A549 (cell line): ENCODE data around the gene POP5. TPM values are rescaled to one million over a fixed set of nuclear protein-coding genes. Genes with fewer than 3 reads are reported as not detected.

Experiments used
- ATAC-seq, 2 experiments: fragments of 200-7000 bp in 1 of 2; fragments of >200 bp in 1 of 2; cut with Nextera tagmentation in 1 of 2; cut with Tn5 transposase in 1 of 2; 3 replicates each; pipeline versions ENCODE4 v1.8.0 to v1.9.1; 2018 to 2020; ENCODE audit warnings: mild to moderate bottlenecking in 1 of 2, moderate library complexity in 1 of 2
- CTCF ChIA-PET: fragments of 300-600 bp; sonication (Branson Sonifier 250); formaldehyde crosslinking; extraction: SDS; loops from one replicate; lab custom pipeline; 2021; ENCODE audit warnings: antibody characterized with exemption, inconsistent platforms; lab: Yijun Ruan, JAX
- POLR2A ChIA-PET: fragments of 350-600 bp; formaldehyde crosslinking; extraction: SDS; loops from one replicate; lab custom pipeline; 2021; ENCODE audit warnings: antibody characterized with exemption, inconsistent platforms; lab: Yijun Ruan, JAX
- DNase-seq, 2 experiments: peaks; one replicate each; pipeline versions ENCODE4 v3.0.0 to v3.0.0-alpha.2; 2011 to 2016; ENCODE audit warnings: low read depth in 1 of 2, low spot score in 1 of 2
- FAIRE-seq: peaks from 2 replicates; lab custom pipeline; 2011; peaks lifted over from hg19 to GRCh38; lab: Jason Lieb, UNC
- H3K27ac ChIP-seq, 2 experiments: fragments of >200 bp; sonication (Bioruptor Twin); formaldehyde crosslinking; 3 replicates each; pipeline ENCODE4 v1.5.1; 2016 to 2017
- H3K4me1 ChIP-seq: fragments of >200 bp; sonication (Bioruptor Twin); formaldehyde crosslinking; 3 replicates; pipeline ENCODE4 v1.6.1; 2016
- H3K4me2 ChIP-seq: fragments of >200 bp; sonication (Bioruptor Twin); formaldehyde crosslinking; 3 replicates; pipeline ENCODE4 v1.6.1; 2016
- H3K4me3 ChIP-seq: fragments of >200 bp; sonication (Bioruptor Twin); formaldehyde crosslinking; 3 replicates; pipeline ENCODE4 v1.5.1; 2016
- H3K9me3 ChIP-seq: fragments of >200 bp; sonication (Bioruptor Twin); formaldehyde crosslinking; 3 replicates; pipeline ENCODE4 v1.6.1; 2016
- ELK1 ChIP-seq: fragments of 150-350 bp; IDR thresholded peaks from 2 replicates; pipeline ENCODE4 v1.6.1; 2014; ENCODE audit warnings: low read depth, mild to moderate bottlenecking, low read length
- HEYL ChIP-seq: fragments of 250-450 bp; sonication (Bioruptor Pico); IDR thresholded peaks from 2 replicates; pipeline ENCODE4 v1.8.0; 2021; ENCODE audit warnings: mild to moderate bottlenecking, moderate library complexity
- HOXB13 ChIP-seq: fragments of 250-450 bp; sonication (Bioruptor Pico); IDR thresholded peaks from 2 replicates; pipeline ENCODE4 v1.5.0; 2020; ENCODE audit warnings: low read depth, mild to moderate bottlenecking, moderate library complexity
- KDM1A ChIP-seq: fragments of 200-600 bp; sonication (generic); IDR thresholded peaks from 2 replicates; pipeline ENCODE4 v1.6.1; 2016; ENCODE audit warnings: low read depth, mild to moderate bottlenecking
- MAFK ChIP-seq: fragments of 450-650 bp; IDR thresholded peaks from 2 replicates; pipeline ENCODE4 v1.6.1; 2014; ENCODE audit not compliant: partially characterized antibody
- MYC ChIP-seq: IDR thresholded peaks from 2 replicates; pipeline ENCODE4 v1.6.1; 2012; ENCODE audit warnings: mild to moderate bottlenecking, inconsistent platforms, low read length, improper control_type of control experiment, borderline replicate concordance
- NPAS2 ChIP-seq: fragments of 250-450 bp; sonication (Bioruptor Pico); IDR thresholded peaks from 2 replicates; pipeline ENCODE4 v1.8.0; 2022; ENCODE audit warnings: mild to moderate bottlenecking, moderate library complexity, borderline replicate concordance
- PBX3 ChIP-seq: IDR thresholded peaks from 2 replicates; pipeline ENCODE4 v1.6.1; 2012
- PHF8 ChIP-seq: fragments of 200-600 bp; sonication (generic); IDR thresholded peaks from 2 replicates; pipeline ENCODE4 v1.6.1; 2016; ENCODE audit warnings: low read depth, mild to moderate bottlenecking, antibody characterized with exemption, moderate library complexity, borderline replicate concordance
- RFX5 ChIP-seq: fragments of 450-650 bp; IDR thresholded peaks from 2 replicates; pipeline ENCODE4 v1.7.1; 2014; ENCODE audit warnings: antibody characterized with exemption, mild to moderate bottlenecking, moderate library complexity
- ZFP36 ChIP-seq: fragments of 450-650 bp; IDR thresholded peaks from 2 replicates; pipeline ENCODE4 v1.6.1; 2014; ENCODE audit warnings: borderline replicate concordance; ENCODE audit not compliant: partially characterized antibody
- WGBS: methylation state at CpG from one replicate; pipeline ENCODE4 v1.1.6; 2017; ENCODE audit errors: missing lambda C conversion rate; 5-methylcytosine and 5-hydroxymethylcytosine counted together
- polyA plus RNA-seq, 4 experiments: library from polyadenylated mRNA; depleted of rRNA in 3 of 4; stranded (reverse); fragments of >200 nt; fragmentation: RNase III in 1 of 4; extraction: RNeasy Plus Mini Kit Qiagen cat#74134 plus additional on column Dnase treatment in 1 of 4; gene quantifications; 2 replicates in 3 of 4; 3 replicates in 1 of 4; pipeline ENCODE4 v1.2.3, GENCODE V29; 2011 to 2017
- TF ChIP-seq, protein P1 (sequence below): fragments of 200-600 bp; sonication (generic); IDR thresholded peaks from 2 replicates; pipeline ENCODE4 v1.6.1; 2016; ENCODE audit warnings: antibody characterized with exemption, mild to moderate bottlenecking, moderate library complexity

The POP5 gene
- polyA plus RNA-seq, 2 of the 4 experiments (the other 2 are of a cell fraction): 82.4 to 111 TPM

- TF ChIP-seq, protein P1, sequence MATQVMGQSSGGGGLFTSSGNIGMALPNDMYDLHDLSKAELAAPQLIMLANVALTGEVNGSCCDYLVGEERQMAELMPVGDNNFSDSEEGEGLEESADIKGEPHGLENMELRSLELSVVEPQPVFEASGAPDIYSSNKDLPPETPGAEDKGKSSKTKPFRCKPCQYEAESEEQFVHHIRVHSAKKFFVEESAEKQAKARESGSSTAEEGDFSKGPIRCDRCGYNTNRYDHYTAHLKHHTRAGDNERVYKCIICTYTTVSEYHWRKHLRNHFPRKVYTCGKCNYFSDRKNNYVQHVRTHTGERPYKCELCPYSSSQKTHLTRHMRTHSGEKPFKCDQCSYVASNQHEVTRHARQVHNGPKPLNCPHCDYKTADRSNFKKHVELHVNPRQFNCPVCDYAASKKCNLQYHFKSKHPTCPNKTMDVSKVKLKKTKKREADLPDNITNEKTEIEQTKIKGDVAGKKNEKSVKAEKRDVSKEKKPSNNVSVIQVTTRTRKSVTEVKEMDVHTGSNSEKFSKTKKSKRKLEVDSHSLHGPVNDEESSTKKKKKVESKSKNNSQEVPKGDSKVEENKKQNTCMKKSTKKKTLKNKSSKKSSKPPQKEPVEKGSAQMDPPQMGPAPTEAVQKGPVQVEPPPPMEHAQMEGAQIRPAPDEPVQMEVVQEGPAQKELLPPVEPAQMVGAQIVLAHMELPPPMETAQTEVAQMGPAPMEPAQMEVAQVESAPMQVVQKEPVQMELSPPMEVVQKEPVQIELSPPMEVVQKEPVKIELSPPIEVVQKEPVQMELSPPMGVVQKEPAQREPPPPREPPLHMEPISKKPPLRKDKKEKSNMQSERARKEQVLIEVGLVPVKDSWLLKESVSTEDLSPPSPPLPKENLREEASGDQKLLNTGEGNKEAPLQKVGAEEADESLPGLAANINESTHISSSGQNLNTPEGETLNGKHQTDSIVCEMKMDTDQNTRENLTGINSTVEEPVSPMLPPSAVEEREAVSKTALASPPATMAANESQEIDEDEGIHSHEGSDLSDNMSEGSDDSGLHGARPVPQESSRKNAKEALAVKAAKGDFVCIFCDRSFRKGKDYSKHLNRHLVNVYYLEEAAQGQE: no peak
Observed at GRCh38 chr12:120542166-120542565, 39.0 kb downstream of the POP5 start (continued).

DNA sequence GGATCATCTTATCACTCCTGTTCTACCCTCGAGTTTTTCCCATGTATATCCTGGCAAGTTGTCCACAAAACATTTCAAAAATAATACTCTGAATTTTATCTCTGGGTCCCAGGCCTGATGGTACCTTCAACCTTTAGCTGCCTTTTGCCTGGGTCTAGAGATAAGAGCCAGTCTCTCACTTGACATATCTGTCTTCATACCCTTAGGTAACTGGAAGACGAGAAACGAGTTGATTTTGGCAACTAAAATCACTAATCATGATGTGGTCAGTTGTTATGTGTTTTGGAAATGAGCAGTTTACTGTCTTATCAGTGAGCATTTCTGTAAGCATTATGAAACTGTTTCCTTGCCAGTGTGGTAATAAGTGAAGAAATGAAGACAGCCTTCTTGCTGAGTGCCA is 40.8 kb downstream of the POP5 start:
- no peak for TF ChIP-seq PHF8
- no peak for TF ChIP-seq NPAS2 (CRISPR knock-in tag)
- TF ChIP-seq ELK1: no peak
- no peak for TF ChIP-seq PBX3
- TF ChIP-seq HOXB13 (CRISPR knock-in tag): no peak
- TF ChIP-seq KDM1A: no peak
- no peak for TF ChIP-seq MYC
- no peak for TF ChIP-seq HEYL (CRISPR knock-in tag)
- no peak for TF ChIP-seq RFX5
- Histone ChIP-seq H3K27ac (no peak overlapping the region), H3K9me3 (no peaks in the 10 kb centered on the region), H3K4me2 (no peak overlapping the region), H3K4me3 (no peak overlapping the region), H3K4me1 (peaks cover 41% of the 10 kb centered on the region)
- WGBS: 77% methylated on average over 3 of the region's 3 CpGs
- ChIA-PET POLR2A (no interaction called here), CTCF (no interaction called here)
- ATAC-seq (no peak), FAIRE-seq (no peak), DNase-seq (no peak)

GRCh38 chr12:120539303-120539702 is 41.9 kb downstream of the POP5 start:
- ChIA-PET POLR2A (interaction anchor here (1.3 kb wide), 1 partner anchor 10 kb away, joined by 5 read pairs; the partner anchor contains the start of gene COQ5), CTCF (interaction anchor here (0.9 to 1.2 kb wide), 2 partner anchors 12 to 23 kb away, joined by 3 to 4 read pairs; no protein-coding TSS in a partner anchor)
- peak overlapping the region; percentile 98; the same call in 2 of the 3 replicates for H3K4me2 ChIP-seq
- WGBS: 53% methylated on average over 1 of the region's 1 CpG
- H3K4me3 ChIP-seq: no peak overlapping the region
- H3K4me1 ChIP-seq: peaks cover 42% of the 10 kb centered on the region
- ATAC-seq: no peak
- H3K27ac ChIP-seq: no peak overlapping the region; a peak in 1 of 6 replicates
- peak in 1 of 2 experiments; percentile 23 for DNase-seq
- H3K9me3 ChIP-seq: no peaks in the 10 kb centered on the region
- no peak for TF ChIP-seq ZFP36
- TF ChIP-seq MAFK: peak; percentile 53
- no peak for FAIRE-seq
